GM12892 (cell line): ENCODE data around the gene NAV2.

Source experiments
- DNase-seq: peaks from one replicate; pipeline ENCODE4 v3.0.0; 2011; ENCODE audit not compliant: insufficient read length
- FAIRE-seq: peaks from 2 replicates; lab custom pipeline; 2011; peaks lifted over from hg19 to GRCh38; lab: Jason Lieb, UNC
- POLR2A ChIP-seq: IDR thresholded peaks from 2 replicates; pipeline ENCODE4 v1.6.1; 2011; ENCODE audit warnings: low read depth, low read length, control low read depth
- POLR2AphosphoS5 ChIP-seq: IDR thresholded peaks from 2 replicates; pipeline ENCODE4 v1.6.1; 2011; ENCODE audit warnings: low read depth, low read length, control low read depth
- TAF1 ChIP-seq: IDR thresholded peaks from 2 replicates; pipeline ENCODE4 v1.6.1; 2011; ENCODE audit warnings: low read depth, mild to moderate bottlenecking, control low read depth, low read length, borderline replicate concordance

Gene NAV2

DNA sequence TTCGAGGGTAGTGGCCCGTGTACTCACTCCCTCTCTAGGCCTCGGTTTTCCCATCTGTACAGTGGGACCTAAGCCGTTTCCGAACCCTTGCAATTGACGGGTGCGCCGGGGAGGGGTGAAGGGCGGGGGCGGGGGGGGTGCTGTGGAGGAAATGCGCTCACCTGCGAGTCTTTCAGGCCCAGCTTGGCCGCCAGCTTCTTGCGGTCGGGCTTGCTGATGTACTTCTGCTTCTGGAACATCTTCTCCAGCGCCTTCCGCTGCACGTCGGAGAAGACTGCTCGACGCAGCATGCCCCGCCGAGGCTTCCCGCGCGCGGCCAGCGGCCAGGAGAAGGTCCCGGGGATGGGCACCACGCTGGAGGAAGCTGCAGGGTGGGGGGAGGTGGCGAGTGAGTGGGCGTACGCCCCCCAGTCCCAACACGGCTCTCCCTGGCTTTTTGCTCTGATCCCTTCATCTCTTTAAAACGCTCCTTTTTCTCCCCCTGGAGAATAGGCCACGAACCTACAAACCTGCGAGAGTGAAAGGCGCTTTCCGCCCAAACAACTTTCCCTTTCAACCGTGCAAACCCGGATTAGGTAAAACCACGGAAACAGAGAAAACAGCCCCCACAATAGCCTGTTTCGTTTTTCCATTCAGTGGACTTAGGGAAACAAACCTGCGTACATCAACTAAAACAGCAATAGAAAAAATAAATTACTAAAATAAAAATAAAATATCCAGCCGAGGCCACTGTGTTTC, 444.4 kb downstream of the NAV2 start:
- no peak for DNase-seq
- peak; percentile 54 for FAIRE-seq
- TF ChIP-seq POLR2A (no peak), TAF1 (no peak), POLR2AphosphoS5 (no peak)

DNA sequence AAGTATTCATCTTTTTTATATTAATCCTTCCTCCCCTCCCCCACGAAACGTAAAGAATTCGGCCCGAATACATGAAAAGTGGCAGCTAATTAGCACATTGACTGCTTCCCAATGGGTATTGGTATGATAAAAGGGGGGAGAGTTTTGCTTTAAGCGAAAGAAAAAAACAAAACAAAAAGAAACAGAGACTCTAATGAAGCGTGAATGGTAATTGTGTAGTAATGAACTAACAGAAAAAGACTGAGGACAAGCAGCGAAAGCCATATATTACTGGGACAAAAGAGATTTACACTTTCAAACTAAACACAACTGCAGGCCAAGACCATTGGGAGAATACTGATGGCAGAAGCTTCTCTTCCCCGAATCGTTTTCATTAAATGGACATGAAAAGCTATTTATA, 445.1 kb downstream of the NAV2 start:
- no peak for TF ChIP-seq POLR2A
- TF ChIP-seq TAF1, result no peak
- no peak for TF ChIP-seq POLR2AphosphoS5
- no peak for DNase-seq
- no peak for FAIRE-seq

DNA sequence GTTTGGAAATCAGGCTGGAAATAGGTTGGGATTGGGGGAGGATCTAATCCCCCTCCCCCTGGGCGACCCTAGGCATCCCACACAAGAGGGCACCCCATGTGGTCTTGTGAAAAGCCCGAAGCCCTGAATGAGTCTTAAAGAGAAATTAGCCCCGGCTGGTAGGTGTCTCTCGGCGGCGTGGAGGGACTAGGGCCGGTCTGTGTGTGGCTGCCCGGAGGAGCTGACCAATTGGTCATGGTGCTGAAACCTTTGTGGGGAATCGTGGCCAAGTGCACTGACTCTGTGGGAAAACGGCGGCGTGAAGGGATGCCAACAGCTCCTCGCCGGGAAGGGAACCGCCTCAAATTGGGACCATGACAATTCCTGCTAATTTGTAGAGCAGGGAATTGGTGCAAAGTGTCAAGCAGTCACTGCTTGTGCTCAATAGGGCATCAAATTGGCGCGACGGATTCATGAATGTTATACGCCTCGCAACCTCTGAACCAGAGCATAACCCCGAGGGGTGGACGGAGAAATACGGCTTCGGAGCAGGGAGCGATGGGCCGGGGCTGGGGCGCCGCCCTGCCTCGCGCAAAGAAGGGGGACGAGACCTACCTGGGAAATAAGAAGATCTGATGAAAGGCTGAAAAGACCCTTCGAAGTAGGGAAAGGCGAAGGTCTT, 446.1 kb downstream of the NAV2 start:
- TF ChIP-seq TAF1, result no peak
- no peak for TF ChIP-seq POLR2AphosphoS5
- no peak for TF ChIP-seq POLR2A
- DNase-seq, result no peak
- no peak for FAIRE-seq

DNA sequence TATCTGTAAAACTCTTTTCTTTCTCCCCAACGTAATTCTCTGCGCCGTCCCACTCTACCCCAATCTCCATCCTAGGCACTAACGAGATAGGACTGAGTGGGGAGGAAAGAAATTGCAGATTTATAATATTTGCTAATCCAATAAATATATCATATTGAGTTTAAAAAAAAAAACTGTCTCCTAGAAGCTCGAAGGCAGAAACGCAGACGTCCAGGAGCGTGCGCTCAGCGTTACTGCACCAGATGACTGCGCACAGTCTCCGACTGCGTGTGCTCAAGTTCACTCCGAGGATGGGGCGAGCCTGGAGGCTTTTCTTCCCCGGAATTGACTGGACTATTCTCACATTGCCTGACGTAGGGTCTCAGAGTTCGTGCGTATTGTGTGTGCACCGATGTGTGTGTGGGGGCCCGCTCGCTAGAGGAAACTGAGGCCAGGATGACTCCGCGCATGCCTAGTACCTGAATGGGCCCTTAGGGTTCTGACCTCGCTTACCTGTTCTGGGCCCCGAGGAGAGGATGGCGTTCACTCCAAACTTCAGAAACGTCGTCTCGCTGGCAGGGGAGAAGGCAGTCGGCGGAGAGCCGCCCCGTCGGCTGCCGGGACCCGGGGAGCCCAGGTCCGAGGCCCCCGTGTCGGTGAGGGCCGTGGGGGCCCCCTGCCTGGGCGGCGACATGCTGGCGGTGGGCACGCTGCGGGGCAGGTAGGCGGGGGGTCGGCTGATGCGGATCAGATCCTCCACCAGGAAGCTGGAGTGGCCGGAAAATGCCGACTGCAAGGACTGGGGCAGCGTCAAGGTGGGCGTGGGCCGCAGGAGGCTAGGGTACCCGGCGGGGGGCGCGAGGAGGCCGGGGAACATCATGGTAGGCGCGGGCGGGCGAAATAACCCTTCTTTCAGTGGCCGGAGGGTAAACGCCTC, 447.1 kb downstream of the NAV2 start:
- no peak for FAIRE-seq
- DNase-seq, result no peak
- no peak for TF ChIP-seq TAF1
- TF ChIP-seq POLR2AphosphoS5, result no peak
- no peak for TF ChIP-seq POLR2A

DNA sequence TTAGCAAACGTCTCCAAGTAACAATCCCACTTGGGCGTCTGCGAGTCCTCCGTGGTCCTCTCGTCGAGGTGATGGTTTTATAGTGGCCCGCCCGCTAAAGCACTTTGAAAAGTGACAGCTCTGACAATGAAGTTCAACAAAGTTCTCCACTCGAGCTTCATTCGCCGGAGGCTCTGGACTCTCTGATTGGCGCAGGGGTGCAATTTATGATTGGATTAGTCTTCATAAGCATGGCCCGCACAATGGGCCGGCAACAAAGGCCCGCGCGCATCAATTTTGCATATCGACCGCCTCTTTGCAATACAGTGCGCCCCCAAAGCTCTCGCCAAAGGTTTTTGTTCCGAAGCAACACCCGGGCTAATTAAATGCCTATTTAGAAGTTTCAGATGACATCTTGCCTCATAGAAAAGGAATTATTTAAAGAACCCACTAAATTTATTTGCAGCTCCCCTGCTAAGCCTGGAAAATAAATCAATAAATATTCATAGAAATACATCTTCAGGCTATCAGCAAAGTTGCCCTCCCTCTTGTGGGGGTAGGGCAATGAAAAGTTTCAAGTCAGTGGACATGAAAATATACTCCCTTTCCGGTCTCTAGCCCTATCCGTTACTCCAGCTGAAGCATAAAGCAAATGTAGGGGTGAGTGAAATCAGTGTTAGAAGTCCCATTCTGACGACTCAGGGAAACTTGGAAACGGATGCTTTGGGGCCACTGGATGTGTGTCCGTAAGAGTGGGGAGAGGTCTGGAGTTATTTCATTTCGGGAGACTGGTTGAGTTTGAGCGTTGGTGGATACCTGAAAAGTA, 448.0 kb downstream of the NAV2 start, which contains the start of gene DBX1:
TSS of gene DBX1 (minus strand) at position 51 of the 805 bp plus-strand sequence. CDS start 151 bp downstream, outside the sequence.
- TF ChIP-seq POLR2A, result no peak
- no peak for TF ChIP-seq POLR2AphosphoS5
- no peak for TF ChIP-seq TAF1
- DNase-seq, result no peak
- no peak for FAIRE-seq

DNA sequence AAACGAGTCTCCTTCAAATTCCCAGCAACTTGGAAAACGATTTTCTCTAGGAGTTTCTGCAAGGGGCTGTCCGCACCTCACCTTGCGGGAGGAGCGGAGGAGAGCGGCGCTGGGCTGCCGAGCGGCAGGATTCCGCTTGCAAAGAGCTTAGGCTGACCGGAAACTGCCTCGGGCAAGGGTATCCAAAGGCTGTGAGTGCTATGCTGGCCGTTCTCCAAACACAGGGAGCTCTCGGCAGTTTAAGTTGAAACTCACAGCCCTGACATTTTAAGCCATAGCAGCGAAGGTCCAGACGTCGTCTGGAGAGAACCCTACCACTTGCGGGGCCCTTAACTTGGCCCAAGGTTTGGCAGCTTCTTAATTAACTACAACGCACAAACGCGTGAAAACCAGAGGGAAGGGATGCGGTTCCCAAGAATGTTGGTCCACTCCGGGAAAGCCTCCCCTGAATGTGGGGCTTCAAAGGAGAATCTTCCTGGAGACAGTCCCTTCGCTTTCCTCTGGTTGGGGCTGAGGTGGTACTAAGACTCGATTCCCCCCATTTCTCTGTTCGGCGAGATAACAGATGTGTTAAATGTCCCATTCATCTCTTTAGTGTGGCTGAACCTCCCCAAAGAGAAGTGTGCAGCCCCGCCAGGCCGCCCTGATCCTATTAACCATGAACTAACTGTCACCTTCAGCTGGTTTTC, 448.7 kb downstream of the NAV2 start:
- TF ChIP-seq POLR2AphosphoS5, result no peak
- no peak for TF ChIP-seq POLR2A
- no peak for TF ChIP-seq TAF1
- FAIRE-seq, result no peak

DNA sequence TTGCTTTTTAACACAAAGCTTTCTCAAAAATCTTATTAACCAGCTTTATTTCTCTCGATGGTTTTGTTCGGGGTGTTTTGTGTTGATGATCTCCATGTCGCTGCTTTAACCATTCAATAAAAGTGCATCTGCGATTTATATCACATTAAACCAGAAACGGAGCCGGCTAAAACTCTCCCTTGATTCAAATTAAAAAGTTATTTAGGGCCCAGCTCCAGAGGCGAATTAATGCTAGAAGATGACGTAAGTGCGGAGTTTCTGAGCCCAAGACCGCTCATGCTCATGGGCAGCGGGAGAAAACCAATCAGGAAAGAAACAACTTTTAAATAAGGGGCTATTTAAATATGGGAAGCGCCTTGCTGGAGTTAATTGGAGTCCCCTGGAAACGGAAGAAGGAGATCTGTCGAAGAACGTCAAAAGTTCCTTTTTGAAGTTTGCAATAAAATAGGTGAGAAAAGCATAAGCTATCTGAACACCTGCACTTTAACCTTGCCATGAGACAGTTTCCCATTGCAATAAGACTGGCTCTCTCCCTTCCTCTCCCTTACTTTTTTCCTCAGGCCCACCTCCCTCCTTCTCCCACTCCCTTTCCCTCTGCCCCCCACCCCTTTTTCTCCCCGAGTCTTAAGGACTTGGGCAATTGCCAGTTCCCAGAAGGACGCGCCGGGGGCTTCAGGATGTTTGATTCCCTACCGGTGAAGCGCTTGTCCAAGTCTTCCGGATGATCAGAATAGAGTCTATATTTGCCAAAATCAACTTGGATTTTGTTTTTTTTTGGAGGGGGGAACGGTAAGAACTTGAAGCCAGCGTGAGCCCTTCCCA, 449.5 kb downstream of the NAV2 start:
- TF ChIP-seq TAF1, result no peak
- no peak for TF ChIP-seq POLR2A
- TF ChIP-seq POLR2AphosphoS5, result no peak
- no peak for DNase-seq
- FAIRE-seq, result no peak

More for the DNA sequence above, 448.7 kb downstream of the NAV2 start:
- no peak for DNase-seq

DNA sequence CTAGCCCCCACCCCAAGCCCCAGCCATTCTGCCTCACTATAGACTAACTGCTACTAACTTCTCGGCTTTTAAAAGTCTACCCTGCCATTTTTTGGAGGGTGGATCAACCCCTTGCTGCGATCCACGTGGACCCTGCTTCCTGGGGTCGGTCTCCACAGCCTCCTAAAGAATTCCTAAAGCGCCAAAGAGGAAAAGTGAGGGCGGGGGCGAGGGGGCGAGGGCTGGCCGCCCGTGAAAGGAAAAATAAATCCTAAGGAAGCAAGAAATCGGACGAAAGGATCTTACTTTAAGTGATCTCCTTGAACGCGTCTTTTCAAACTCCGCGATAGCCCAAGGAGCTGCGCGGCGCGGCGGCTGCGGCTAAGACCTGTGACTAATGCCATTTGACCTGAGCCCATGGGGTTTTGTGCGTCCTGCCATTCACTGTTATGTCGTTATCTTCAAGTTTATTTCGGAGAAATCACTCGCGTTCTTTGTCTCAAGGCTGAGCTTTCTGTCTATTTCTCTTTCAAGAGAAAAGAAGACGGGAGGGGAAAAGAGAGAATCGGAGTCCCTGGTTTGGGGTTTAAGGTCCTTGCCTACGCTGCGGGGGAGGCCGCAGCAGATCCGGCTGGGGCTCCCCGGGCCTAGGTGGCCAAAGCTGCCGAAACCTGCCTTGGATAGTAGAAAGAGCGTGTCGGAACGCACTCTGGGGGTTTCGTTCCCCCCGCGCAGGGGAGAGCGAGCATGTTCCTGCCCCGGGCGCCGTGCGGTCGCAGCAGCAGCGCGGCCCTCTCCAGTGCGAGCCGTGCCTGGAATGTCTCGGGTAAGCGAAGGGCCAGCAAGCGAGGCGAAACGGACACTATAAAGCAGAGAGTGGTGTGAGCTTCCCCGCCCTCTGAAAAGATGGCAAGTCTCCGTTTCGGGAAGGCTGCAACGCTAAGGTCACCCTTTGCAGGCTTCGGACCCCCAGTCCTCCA, 450.5 kb downstream of the NAV2 start:
- no peak for DNase-seq
- no peak for TF ChIP-seq POLR2A
- TF ChIP-seq POLR2AphosphoS5, result no peak
- TF ChIP-seq TAF1, result no peak
- no peak for FAIRE-seq
